SK-N-SH (cell line): Measurements from ENCODE around the gene FAM76B. TPM values are rescaled to one million over a fixed set of nuclear protein-coding genes. Genes with fewer than 3 reads are reported as not detected.

ENCODE experiments used
- CTCF ChIA-PET: fragments of 300-600, 350-600 bp; formaldehyde crosslinking; extraction: SDS; loops from one replicate; lab custom pipeline; 2021; lab: Yijun Ruan, JAX
- POLR2A ChIA-PET: fragments of 350-600 bp; sonication (Branson Sonifier 250); formaldehyde crosslinking; extraction: SDS; loops from one replicate; lab custom pipeline; 2020; ENCODE audit warnings: antibody characterized with exemption, inconsistent platforms; lab: Yijun Ruan, JAX
- DNase-seq: peaks from one replicate; pipeline ENCODE4 v3.0.0; 2012
- H2AFZ ChIP-seq: fragments of 200-600 bp; sonication (generic); 2 replicates; pipeline ENCODE4 v1.8.1; 2016; ENCODE audit warnings: antibody characterized with exemption, mild to moderate bottlenecking, low read depth
- H3F3A ChIP-seq: fragments of 200-600 bp; sonication (generic); replicated peaks from 2 replicates; pipeline ENCODE3; 2016; ENCODE audit warnings: antibody characterized with exemption, mild to moderate bottlenecking; ENCODE audit not compliant: insufficient read depth
- H3K27ac ChIP-seq, 2 experiments: fragments of 200-500 bp in 1 of 2; fragments of 200-600 bp in 1 of 2; sonication (Bioruptor generic) in 1 of 2; sonication (generic), shearing (Covaris generic) in 1 of 2; 2 replicates each; pipeline versions ENCODE4 v1.5.1 to v1.6.1; 2014 to 2016; ENCODE audit warnings: low read depth in 2 of 2, inconsistent platforms in 1 of 2, low read length in 1 of 2, mild to moderate bottlenecking in 1 of 2, mixed read lengths in 1 of 2
- H3K27me3 ChIP-seq: fragments of 200-600 bp; sonication (generic), shearing (Covaris generic); 2 replicates; pipeline ENCODE4 v1.6.1; 2016; ENCODE audit warnings: mixed run types; ENCODE audit not compliant: insufficient read depth
- H3K36me3 ChIP-seq, 2 experiments: fragments of 200-500 bp in 1 of 2; fragments of 200-600 bp in 1 of 2; sonication (Bioruptor generic) in 1 of 2; sonication (generic) in 1 of 2; replicated peaks in 1 of 2; 2 replicates each; pipeline versions ENCODE3 to v1.5.1; 2014 to 2016; ENCODE audit warnings: low read length in 1 of 2, mild to moderate bottlenecking in 1 of 2; ENCODE audit not compliant: insufficient read depth in 2 of 2, control insufficient read depth in 1 of 2
- H3K4me1 ChIP-seq, 2 experiments: fragments of 200-500 bp in 1 of 2; fragments of 200-600 bp in 1 of 2; sonication (Bioruptor generic) in 1 of 2; sonication (generic), shearing (Covaris generic) in 1 of 2; 2 replicates each; pipeline versions ENCODE4 v1.5.1 to v1.6.1; 2014 to 2016; ENCODE audit warnings: low read depth in 1 of 2, low read length in 1 of 2, mixed run types in 1 of 2; ENCODE audit not compliant: insufficient read depth in 2 of 2, control insufficient read depth in 1 of 2
- H3K4me2 ChIP-seq: fragments of 200-600 bp; sonication (generic), shearing (Covaris generic); 2 replicates; pipeline ENCODE4 v1.6.1; 2017; ENCODE audit warnings: mixed run types
- H3K4me3 ChIP-seq, 2 experiments: fragments of 200-500 bp in 1 of 2; fragments of 200-600 bp in 1 of 2; sonication (Bioruptor generic) in 1 of 2; sonication (generic), shearing (Covaris generic) in 1 of 2; 2 replicates each; pipeline versions ENCODE4 v1.5.1 to v1.8.1; 2014 to 2016; ENCODE audit warnings: low read depth in 2 of 2, inconsistent platforms in 1 of 2, low read length in 1 of 2, mild to moderate bottlenecking in 1 of 2, mixed read lengths in 1 of 2, moderate library complexity in 1 of 2
- H3K79me2 ChIP-seq: fragments of 200-600 bp; sonication (generic); 2 replicates; pipeline ENCODE4 v1.8.1; 2017; ENCODE audit warnings: mild to moderate bottlenecking; ENCODE audit not compliant: insufficient read depth
- H3K9ac ChIP-seq: fragments of 200-600 bp; sonication (generic); 2 replicates; pipeline ENCODE4 v1.6.1; 2017; ENCODE audit warnings: mixed run types
- H3K9me2 ChIP-seq: fragments of 200-600 bp; sonication (generic); 2 replicates; pipeline ENCODE4 v1.6.1; 2017; ENCODE audit warnings: mixed run types
- H3K9me3 ChIP-seq: fragments of 200-600 bp; sonication (generic); 2 replicates; pipeline ENCODE4 v1.6.1; 2017; ENCODE audit warnings: mixed run types, mild to moderate bottlenecking, moderate library complexity
- H4K20me1 ChIP-seq: fragments of 200-600 bp; sonication (generic); 2 replicates; pipeline ENCODE4 v1.6.1; 2017; ENCODE audit warnings: mild to moderate bottlenecking, mixed run types; ENCODE audit not compliant: insufficient read depth
- EP300 ChIP-seq, 2 experiments: IDR thresholded peaks; 2 replicates each; pipeline versions ENCODE4 v1.4.0 to v1.6.1; 2012; ENCODE audit warnings: borderline replicate concordance in 1 of 2, low read depth in 1 of 2, low read length in 1 of 2
- EZH2phosphoT487 ChIP-seq: fragments of 200-600 bp; sonication (generic); IDR thresholded peaks from 2 replicates; pipeline ENCODE4 v1.6.1; 2017; ENCODE audit warnings: low read depth, mixed run types, mild to moderate bottlenecking, antibody characterized with exemption, moderate library complexity, borderline replicate concordance
- FOXJ3 ChIP-seq: sonication (generic); formaldehyde crosslinking; IDR thresholded peaks from 2 replicates; pipeline ENCODE4 v1.5.1; 2020; ENCODE audit warnings: mild to moderate bottlenecking, missing genetic modification reagents
- FOXM1 ChIP-seq: IDR thresholded peaks from 2 replicates; pipeline ENCODE4 v1.4.0; 2012; ENCODE audit warnings: low read depth, mild to moderate bottlenecking
- MXI1 ChIP-seq: IDR thresholded peaks from 2 replicates; pipeline ENCODE4 v1.6.1; 2012; ENCODE audit warnings: mild to moderate bottlenecking, low read depth, low read length, improper control_type of control experiment
- NRF1 ChIP-seq: IDR thresholded peaks from 2 replicates; pipeline ENCODE4 v1.6.1; 2012; ENCODE audit warnings: low read depth, mild to moderate bottlenecking, low read length
- RAD21 ChIP-seq: IDR thresholded peaks from 2 replicates; pipeline ENCODE4 v1.6.1; 2012; ENCODE audit warnings: mild to moderate bottlenecking, low read length
- RCOR1 ChIP-seq: fragments of 150-350 bp; IDR thresholded peaks from 2 replicates; pipeline ENCODE4 v1.6.1; 2017; ENCODE audit warnings: antibody characterized with exemption, low read length
- SMC3 ChIP-seq: IDR thresholded peaks from 2 replicates; pipeline ENCODE4 v1.6.1; 2012; ENCODE audit warnings: low read depth, low read length, improper control_type of control experiment
- YY1 ChIP-seq: IDR thresholded peaks from 2 replicates; pipeline ENCODE4 v1.4.0; 2012; ENCODE audit warnings: low read depth, mild to moderate bottlenecking
- WGBS: methylation state at CpG from one replicate; pipeline ENCODE4 v1.1.6; 2017; ENCODE audit warnings: low lambda C conversion rate; 5-methylcytosine and 5-hydroxymethylcytosine counted together
- polyA plus RNA-seq, 3 experiments: library from polyadenylated mRNA; depleted of rRNA; stranded (reverse); fragments of >200 nt; gene quantifications; 2 replicates each; pipeline ENCODE4 v1.2.3, GENCODE V29; 2012
- TF ChIP-seq, protein P1 (sequence below): fragments of 200-600 bp; sonication (generic); IDR thresholded peaks from 2 replicates; pipeline ENCODE4 v1.6.1; 2017; ENCODE audit warnings: antibody characterized with exemption, mild to moderate bottlenecking, moderate library complexity

FAM76B gene
- polyA plus RNA-seq, 1 of the 3 experiments (the other 2 are of a cell fraction): 15.4 TPM

DNA sequence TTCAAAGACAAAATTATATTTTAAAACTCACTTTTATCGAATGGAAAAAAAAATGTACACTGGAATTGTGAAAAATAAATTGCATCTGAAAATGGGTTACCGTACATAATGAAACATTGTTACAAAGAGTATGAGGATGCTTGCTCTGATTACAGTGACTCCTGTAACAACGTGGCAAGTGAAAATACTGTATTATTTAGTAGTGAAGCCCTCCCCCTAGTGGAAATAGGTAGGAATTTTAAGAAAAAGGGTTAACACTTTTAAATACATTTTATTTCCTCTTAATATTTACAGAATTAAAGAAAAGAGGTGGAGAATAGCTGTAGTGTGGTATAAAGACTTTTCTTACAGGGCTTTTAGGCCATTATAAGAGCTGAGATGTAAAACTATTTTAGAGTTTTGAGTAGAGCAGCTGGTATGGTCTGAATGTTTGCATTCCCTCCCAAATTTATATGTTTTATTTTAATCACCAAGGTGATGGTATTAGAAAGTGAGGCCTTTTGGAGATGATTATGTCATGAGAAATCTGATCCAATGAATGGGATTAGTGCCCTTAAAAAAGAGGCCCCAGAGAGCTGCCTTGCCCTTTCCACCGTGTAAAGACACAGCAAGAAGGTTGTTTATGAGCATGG is 25.2 kb downstream of the FAM76B start:
- H3K36me3 ChIP-seq: peaks cover 5 to 13% of the 10 kb centered on the region in 2 experiments
- POLR2A ChIA-PET: no interaction called here
- TF ChIP-seq SMC3: peak; percentile 65
- TF ChIP-seq MXI1: peak; percentile 71; the same call in 1 of the 2 replicates
- no peak for TF ChIP-seq NRF1
- peak; percentile 89 for TF ChIP-seq RAD21
- TF ChIP-seq, protein P1, sequence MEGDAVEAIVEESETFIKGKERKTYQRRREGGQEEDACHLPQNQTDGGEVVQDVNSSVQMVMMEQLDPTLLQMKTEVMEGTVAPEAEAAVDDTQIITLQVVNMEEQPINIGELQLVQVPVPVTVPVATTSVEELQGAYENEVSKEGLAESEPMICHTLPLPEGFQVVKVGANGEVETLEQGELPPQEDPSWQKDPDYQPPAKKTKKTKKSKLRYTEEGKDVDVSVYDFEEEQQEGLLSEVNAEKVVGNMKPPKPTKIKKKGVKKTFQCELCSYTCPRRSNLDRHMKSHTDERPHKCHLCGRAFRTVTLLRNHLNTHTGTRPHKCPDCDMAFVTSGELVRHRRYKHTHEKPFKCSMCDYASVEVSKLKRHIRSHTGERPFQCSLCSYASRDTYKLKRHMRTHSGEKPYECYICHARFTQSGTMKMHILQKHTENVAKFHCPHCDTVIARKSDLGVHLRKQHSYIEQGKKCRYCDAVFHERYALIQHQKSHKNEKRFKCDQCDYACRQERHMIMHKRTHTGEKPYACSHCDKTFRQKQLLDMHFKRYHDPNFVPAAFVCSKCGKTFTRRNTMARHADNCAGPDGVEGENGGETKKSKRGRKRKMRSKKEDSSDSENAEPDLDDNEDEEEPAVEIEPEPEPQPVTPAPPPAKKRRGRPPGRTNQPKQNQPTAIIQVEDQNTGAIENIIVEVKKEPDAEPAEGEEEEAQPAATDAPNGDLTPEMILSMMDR: peak; percentile 79
- H4K20me1 ChIP-seq: no peaks in the 10 kb centered on the region
- no peaks in the 10 kb centered on the region for H3K79me2 ChIP-seq
- H3F3A ChIP-seq: peaks cover 8% of the 10 kb centered on the region
- no peaks in the 10 kb centered on the region for H3K9me3 ChIP-seq
- H3K27ac ChIP-seq: no peak overlapping the region
- 27% methylated on average over 4 of the region's 4 CpGs for WGBS
- no peak overlapping the region for H3K9ac ChIP-seq
- no peaks in the 10 kb centered on the region for H3K27me3 ChIP-seq
- H3K4me3 ChIP-seq: no peak overlapping the region; a peak in 1 of 4 replicates
- no peak overlapping the region for H2AFZ ChIP-seq
- CTCF ChIA-PET: interaction anchor here (0.7 to 6.3 kb wide), 23 partner anchors 10 to 1009 kb away, joined by 3 to 112 read pairs (median 5); partner anchors contain the start of genes FAM76B and SRSF8
- no peak overlapping the region for H3K4me2 ChIP-seq
- DNase-seq: peak; percentile 42
- H3K4me1 ChIP-seq: no peaks in the 10 kb centered on the region
- H3K9me2 ChIP-seq: no peaks in the 10 kb centered on the region

DNA sequence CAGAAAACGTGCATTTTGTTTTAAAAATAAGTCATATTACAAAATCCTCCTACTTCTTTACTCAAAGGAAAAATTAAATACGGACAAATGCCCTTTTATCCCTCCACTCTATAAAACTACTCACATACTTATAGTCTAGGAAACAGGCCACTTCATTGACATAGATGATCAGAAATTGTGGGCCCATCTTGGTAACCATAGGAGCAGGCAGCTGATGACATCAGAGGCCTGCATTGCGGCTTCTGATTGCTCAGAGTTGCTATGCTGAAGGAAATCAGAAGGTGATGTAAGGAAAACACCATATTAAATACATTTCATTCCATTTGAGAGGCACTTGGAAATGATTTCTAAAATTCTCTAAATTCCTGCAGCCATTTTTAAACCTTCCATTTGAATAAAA is 27.0 kb downstream of the FAM76B start:
- ChIA-PET POLR2A (no interaction called here), CTCF (interaction anchor here (0.9 to 6.3 kb wide), 6 partner anchors 10 to 796 kb away, joined by 3 to 112 read pairs (median 12); partner anchors contain the start of gene SRSF8)
- no peaks in the 10 kb centered on the region for H3K9me2 ChIP-seq
- H3K36me3 ChIP-seq: no peaks in the 10 kb centered on the region
- no peaks in the 10 kb centered on the region for H3K27me3 ChIP-seq
- H3K27ac ChIP-seq: no peak overlapping the region
- H3K9ac ChIP-seq: no peak overlapping the region
- no peak overlapping the region for H2AFZ ChIP-seq
- no peaks in the 10 kb centered on the region for H3K4me1 ChIP-seq
- H3F3A ChIP-seq: peaks cover 8% of the 10 kb centered on the region
- DNase-seq: no peak
- H4K20me1 ChIP-seq: no peaks in the 10 kb centered on the region
- TF ChIP-seq RCOR1: no peak
- no peak for TF ChIP-seq FOXJ3
- TF ChIP-seq EZH2phosphoT487: no peak
- TF ChIP-seq EP300 (IDR thresholded peaks at IDR 0.05; ENCODE audit: borderline replicate concordance in 1 of 2, low read depth in 1 of 2, low read length in 1 of 2): no peak
- no peak for TF ChIP-seq FOXM1
- TF ChIP-seq YY1: no peak
- TF ChIP-seq MXI1: no peak
- no peak overlapping the region for H3K4me3 ChIP-seq
- no peaks in the 10 kb centered on the region for H3K9me3 ChIP-seq
- 86% methylated on average over 3 of the region's 3 CpGs for WGBS
- no peak overlapping the region for H3K4me2 ChIP-seq
- no peaks in the 10 kb centered on the region for H3K79me2 ChIP-seq
